Spleen (tissue), 3 donors: ENCODE results near the gene MFNG.

ENCODE experiments used
- POLR2A ChIP-seq, 3 donors: fragments of 450-650 bp; IDR thresholded peaks; one replicate each; pipeline ENCODE4 v1.5.1; 2017; ENCODE audit warnings: antibody characterized with exemption in 3 of 3, mild to moderate bottlenecking in 1 of 3
- POLR2AphosphoS5 ChIP-seq, 3 donors: sonication (generic); formaldehyde crosslinking; IDR thresholded peaks; one replicate each; pipeline ENCODE4 v1.5.1; 2017; ENCODE audit warnings: antibody characterized with exemption in 3 of 3

GRCh38 chr22:37445501-37445900 lies 40.7 kb downstream of the MFNG start:
- TF ChIP-seq POLR2A (IDR thresholded peaks at IDR 0.05): no peak
- TF ChIP-seq POLR2AphosphoS5 (IDR thresholded peaks at IDR 0.05): no peak
